Activated naive CD4-positive, alpha-beta T cell treated with anti-CD3 and anti-CD28 coated beads, Interleukin-2, amount 50 U/mL, for 72 hours (primary cell): Measurements from ENCODE around the gene CRTC3. TPM values are rescaled to one million over a fixed set of nuclear protein-coding genes. Genes with fewer than 3 reads are reported as not detected.
A peak's percentile ranks its signal among the peaks of the same experiment; 100 is the strongest.
"Not testable (repeated sequence)": the region's sequence is repeated elsewhere in the genome, so short reads cannot be mapped to it uniquely, and the experiment has no call there.

Experiments used
- ATAC-seq, 2 donors: fragments of 150-1000 bp; cut with Tn5 transposase; 2 replicates each; pipeline ENCODE4 v1.10.0; 2021; ENCODE audit warnings: mild to moderate bottlenecking in 2 of 2, moderate library complexity in 2 of 2
- DNase-seq, 2 donors: peaks; one replicate each; pipeline ENCODE4 v3.0.0; 2021 to 2022; ENCODE audit warnings: low spot score in 2 of 2
- H3K27ac Mint-ChIP-seq, 2 donors: one replicate each; pipeline ENCODE4 v1.8.0; 2022; ENCODE audit warnings: mild to moderate bottlenecking in 2 of 2, mixed read lengths in 2 of 2
- H3K36me3 Mint-ChIP-seq, 2 donors: one replicate each; pipeline ENCODE4 v1.8.0; 2022; ENCODE audit warnings: mixed read lengths in 2 of 2
- H3K9me3 Mint-ChIP-seq, 2 donors: one replicate each; pipeline ENCODE4 v1.8.0; 2022; ENCODE audit warnings: mixed read lengths in 2 of 2
- total RNA-seq, 2 donors: library from RNA; stranded (reverse); gene quantifications; one replicate each; pipeline ENCODE4 v1.2.3, GENCODE V29; 2022

CRTC3 gene
- total RNA-seq, 2 donors from 2014 or later: 41.8 to 58.1 TPM

GRCh38 chr15:90644526-90644925, 114.8 kb downstream of the CRTC3 start:
- peaks cover 7 to 18% of the 10 kb centered on the region in 2 donors for H3K36me3 Mint-ChIP-seq
- peak overlapping the region in 1 of 2 donors; percentile 89 for H3K27ac Mint-ChIP-seq
- no peaks in the 10 kb centered on the region for H3K9me3 Mint-ChIP-seq
- no peak for DNase-seq
- no peak for ATAC-seq

GRCh38 chr15:90644952-90645725, 115.4 kb downstream of the CRTC3 start:
- Mint-ChIP-seq H3K36me3 (peaks cover 7 to 18% of the 10 kb centered on the region in 2 donors), H3K9me3 (no peaks in the 10 kb centered on the region), H3K27ac (peak overlapping the region; percentile 54 to 57)
- no peak for DNase-seq
- no peak for ATAC-seq

DNA sequence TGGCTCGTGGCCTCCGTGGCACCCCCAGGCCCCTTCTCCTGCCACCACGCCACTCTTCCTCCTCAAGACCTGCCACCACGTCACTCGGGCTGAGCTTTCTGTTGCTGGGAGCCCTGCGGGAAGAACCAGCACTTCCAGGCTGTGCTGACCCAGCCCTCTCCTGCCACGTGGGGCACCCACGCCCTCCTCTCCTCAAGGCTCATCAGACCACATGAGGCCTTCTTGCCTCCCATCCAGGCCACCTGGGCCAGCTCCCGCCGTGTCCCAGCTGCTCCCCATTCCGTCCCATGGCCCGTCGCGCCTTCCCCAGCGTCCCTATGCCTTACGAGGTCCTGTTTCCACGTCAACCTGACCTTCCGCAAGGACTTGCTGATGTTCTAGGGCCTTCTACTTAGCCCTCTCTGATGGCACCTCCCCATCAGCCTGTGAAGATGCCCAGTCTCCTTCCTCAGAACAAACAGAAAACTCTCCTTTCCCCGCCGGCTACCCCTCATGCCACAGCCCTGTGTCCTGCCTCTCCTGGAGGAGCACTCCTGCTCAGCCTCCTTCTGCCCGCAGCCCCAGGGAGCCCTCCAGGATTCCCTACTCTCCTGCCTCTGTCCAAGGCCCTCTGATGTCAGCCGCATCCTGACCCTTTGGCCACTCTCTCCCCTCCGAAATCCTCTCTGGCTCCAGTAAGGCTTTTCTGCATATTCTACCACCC, 116.3 kb downstream of the CRTC3 start:
- H3K36me3 Mint-ChIP-seq: peaks cover 7 to 18% of the 10 kb centered on the region in 2 donors
- no peaks in the 10 kb centered on the region for H3K9me3 Mint-ChIP-seq
- DNase-seq: peak in 1 of 2 donors; percentile 50
- ATAC-seq: no peak
- peak overlapping the region; percentile 54 to 57 for H3K27ac Mint-ChIP-seq

GRCh38 chr15:90646662-90647305, 117.1 kb downstream of the CRTC3 start:
- H3K27ac Mint-ChIP-seq: peak overlapping the region; percentile 54 to 57
- ATAC-seq (no peak), DNase-seq (no peak)
- H3K36me3 Mint-ChIP-seq: peaks cover 5 to 17% of the 10 kb centered on the region in 2 donors
- peaks cover 0 to 4% of the 10 kb centered on the region in 2 donors for H3K9me3 Mint-ChIP-seq

DNA sequence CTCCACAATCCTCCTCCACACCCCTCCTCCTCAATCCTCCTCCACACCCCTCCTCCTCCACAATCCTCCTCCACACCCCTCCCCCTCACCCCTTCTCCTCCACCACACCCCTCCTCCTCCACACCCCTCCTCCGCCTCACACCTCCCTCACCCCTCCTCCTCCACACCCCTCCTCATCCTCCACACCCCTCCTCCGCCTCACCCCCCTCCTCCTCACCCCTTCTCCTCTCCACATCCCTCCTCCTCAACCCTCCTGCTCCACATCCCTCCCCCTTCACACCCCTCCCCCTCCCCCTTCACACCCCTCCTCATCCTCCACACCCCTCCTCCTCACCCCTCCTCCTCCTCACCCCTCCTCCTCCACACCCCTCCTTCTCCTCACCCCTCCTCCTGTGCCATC, 117.6 kb downstream of the CRTC3 start:
- H3K36me3 Mint-ChIP-seq: peaks cover 0 to 12% of the 10 kb centered on the region in 2 donors
- ATAC-seq: no peak

GRCh38 chr15:90648137-90649070, 118.7 kb downstream of the CRTC3 start:
- H3K27ac Mint-ChIP-seq: peak overlapping the region; percentile 77 to 92
- H3K9me3 Mint-ChIP-seq: peaks cover 0 to 4% of the 10 kb centered on the region in 2 donors
- DNase-seq (peak; percentile 62 to 69), ATAC-seq (peak; percentile 74 to 80)
- H3K36me3 Mint-ChIP-seq: peaks cover 0 to under 1% of the 10 kb centered on the region in 2 donors

More for the DNA sequence above, 117.6 kb downstream of the CRTC3 start:
- DNase-seq: no peak
- peaks cover 0 to 4% of the 10 kb centered on the region in 2 donors for H3K9me3 Mint-ChIP-seq
- peak overlapping the region; percentile 12 to 92 for H3K27ac Mint-ChIP-seq

- DNase-seq (peak in 1 of 2 donors; percentile 34), ATAC-seq (peak in 1 of 2 donors; percentile 32)
- Mint-ChIP-seq H3K27ac (peak overlapping the region; percentile 56 to 92), H3K9me3 (peaks cover 0 to 4% of the 10 kb centered on the region in 2 donors), H3K36me3 (no peaks in the 10 kb centered on the region)
Measured at GRCh38 chr15:90650117-90650955, 120.6 kb downstream of the CRTC3 start.

DNA sequence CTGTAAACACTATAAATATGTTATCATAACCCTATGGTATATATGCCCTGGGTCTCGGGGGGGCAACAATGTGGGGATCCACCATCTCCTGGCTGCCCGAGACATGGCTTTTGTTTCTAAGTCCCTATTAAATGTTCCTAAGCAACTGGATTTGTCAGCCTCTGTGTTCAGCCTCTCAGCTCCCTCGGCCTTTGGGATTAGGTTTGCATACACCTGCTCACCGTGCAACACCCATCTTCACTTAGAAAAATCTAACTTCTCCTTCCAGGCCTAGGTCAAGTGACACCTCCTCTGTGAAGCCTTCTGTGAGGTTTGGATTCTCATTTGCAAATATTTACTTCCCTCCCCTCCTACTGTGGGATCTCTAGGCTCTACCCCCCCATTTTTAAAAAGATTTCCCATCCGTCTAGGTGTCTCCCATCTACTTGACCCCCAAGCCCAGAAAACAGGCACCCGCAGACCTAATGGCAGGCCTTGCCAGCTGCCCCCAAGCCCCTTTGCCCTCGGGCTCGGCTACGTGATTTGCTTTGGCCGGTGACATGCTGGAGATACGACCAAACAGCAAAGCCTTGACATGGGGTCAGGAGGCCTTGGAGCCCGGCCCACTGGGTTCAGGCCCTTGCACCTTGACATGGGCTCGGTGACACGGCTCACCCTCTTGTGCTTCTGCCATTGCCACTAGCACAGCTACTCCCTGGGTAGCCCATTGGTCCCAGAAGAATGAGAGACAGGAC, 121.4 kb downstream of the CRTC3 start:
- Mint-ChIP-seq H3K9me3 (peaks cover 0 to 4% of the 10 kb centered on the region in 2 donors), H3K36me3 (no peaks in the 10 kb centered on the region), H3K27ac (no peak overlapping the region)
- no peak for ATAC-seq
- DNase-seq: peak in 1 of 2 donors; percentile 48

DNA sequence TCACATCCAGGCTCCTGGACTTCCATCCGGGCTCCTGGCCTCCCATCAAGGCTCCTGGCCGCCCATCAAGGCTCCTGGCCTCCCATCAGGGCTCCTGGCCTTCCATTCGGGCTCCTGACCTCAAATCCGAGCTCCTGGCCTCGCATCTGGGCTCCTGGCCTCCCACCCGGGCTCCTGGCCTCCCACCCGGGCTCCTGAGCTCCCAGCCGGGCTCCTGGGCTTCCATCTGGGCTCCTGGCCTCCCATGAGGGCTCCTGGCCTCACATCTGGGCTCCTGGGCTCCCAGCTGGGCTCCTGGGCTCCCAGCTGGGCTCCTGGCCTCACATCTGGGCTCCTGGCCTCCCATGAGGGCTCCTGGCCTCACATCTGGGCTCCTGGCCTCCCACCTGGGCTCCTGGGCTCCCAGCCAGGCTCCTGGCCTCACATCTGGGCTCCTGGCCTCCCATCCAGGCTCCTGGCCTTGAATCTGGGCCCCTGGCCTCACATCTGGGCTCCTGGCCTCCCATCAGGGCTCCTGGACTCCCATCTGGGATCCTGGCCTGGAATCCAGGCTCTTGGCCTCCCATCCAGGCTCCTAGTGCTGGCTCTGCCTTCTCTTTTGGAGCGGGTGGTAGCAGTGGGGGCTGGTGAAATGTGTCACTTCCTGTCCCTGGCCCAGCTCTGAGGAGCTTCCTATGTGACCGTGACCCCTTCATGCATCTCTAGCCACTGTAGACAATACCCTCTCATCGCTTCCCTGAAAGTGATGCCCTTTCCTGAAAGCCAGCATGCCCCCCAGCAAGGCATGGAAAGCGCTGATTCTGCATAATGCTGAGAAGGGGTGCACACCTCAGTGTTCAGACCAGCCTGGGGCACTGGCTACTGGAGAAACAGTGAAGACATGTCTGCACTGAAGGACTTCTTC, 124.8 kb downstream of the CRTC3 start:
- ATAC-seq: no peak
- DNase-seq: peak in 1 of 2 donors; percentile 52
- H3K27ac Mint-ChIP-seq: peak overlapping the region in 1 of 2 donors; percentile 55
- H3K36me3 Mint-ChIP-seq: peaks cover 0 to 5% of the 10 kb centered on the region in 2 donors
- H3K9me3 Mint-ChIP-seq: peaks cover 0 to 4% of the 10 kb centered on the region in 2 donors

- H3K27ac Mint-ChIP-seq: peak overlapping the region; percentile 40 to 52
- ATAC-seq (peak in 1 of 2 donors; percentile 37), DNase-seq (peak in 1 of 2 donors; percentile 40)
- H3K9me3 Mint-ChIP-seq, H3K36me3 Mint-ChIP-seq: not testable (repeated sequence)
Measured at GRCh38 chr15:90657520-90658172, 127.9 kb downstream of the CRTC3 start.

DNA sequence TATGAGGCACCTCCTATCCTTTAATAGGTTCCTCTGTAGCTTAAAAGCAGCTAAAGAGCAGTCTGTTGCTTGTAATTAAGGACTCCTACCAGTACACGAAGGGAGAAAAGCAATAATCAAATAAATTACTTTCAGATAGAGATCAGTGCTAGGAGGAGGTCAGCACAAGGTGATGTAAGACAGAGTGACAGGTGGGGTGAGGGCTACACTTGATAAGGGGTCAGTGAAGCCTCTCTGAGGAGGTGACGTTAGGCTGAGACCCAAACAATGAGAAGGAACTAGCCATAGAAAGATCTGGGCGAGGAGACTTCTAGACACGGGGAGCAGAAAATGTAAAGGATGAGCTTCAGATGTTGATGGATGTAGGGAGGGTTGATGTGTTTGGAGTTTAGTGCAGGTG, 129.8 kb downstream of the CRTC3 start:
- H3K27ac Mint-ChIP-seq: peak overlapping the region in 1 of 2 donors; percentile 1
- H3K36me3 Mint-ChIP-seq: peaks cover 10 to 19% of the 10 kb centered on the region in 2 donors
- no peak for DNase-seq
- no peaks in the 10 kb centered on the region for H3K9me3 Mint-ChIP-seq
- ATAC-seq: no peak

DNA sequence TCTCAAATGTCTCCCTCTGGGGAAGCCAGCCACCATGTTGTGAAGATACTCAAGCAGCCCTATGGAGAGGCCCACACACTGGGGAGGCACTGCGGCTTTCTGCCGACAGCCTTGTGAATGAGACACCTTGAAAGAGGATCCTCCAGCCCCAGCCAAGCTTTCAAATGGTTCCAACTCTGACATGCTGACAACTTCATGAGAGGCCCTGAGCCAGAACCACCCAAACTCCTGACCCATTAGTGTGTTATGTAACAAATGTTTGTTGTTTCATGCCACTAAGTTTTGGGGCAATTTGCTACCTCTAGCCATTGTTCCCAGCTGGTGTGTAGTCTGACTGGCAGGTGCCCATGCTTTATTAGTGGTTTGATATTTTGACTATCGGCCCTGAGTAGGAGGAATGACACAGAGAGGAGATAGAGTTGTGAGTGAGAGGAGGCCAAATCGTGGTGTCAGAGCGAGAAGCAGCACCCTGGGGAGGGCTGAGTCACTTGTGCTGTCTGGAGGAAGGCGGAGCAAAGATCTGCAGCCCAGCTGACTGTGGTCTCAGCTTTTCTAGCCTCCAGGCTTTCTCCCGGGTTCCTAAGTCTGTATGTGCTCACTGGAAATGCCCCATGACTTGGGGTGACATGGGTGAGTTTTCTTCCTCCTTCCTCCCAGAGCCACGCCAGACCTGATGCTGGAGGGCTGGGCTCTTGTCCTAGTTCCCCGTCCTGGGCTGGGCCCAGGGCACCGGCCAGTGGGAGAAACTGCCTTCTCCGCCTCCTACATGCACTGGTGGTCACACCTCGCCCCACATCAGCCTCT, 130.7 kb downstream of the CRTC3 start:
- ATAC-seq: peak; percentile 89 to 93
- H3K9me3 Mint-ChIP-seq: no peaks in the 10 kb centered on the region
- peak overlapping the region in 1 of 2 donors; percentile 86 for H3K27ac Mint-ChIP-seq
- peaks cover 14 to 22% of the 10 kb centered on the region in 2 donors for H3K36me3 Mint-ChIP-seq
- DNase-seq: peak; percentile 74 to 79

- Mint-ChIP-seq H3K27ac (peak overlapping the region in 1 of 2 donors; percentile 86), H3K36me3 (peaks cover 14 to 22% of the 10 kb centered on the region in 2 donors)
- not testable (repeated sequence) for H3K9me3 Mint-ChIP-seq, ATAC-seq, DNase-seq
Measured at GRCh38 chr15:90660999-90661330, 131.2 kb downstream of the CRTC3 start.
